Large intestine (tissue), 3 donors: ENCODE data around the gene ZNF618. TPM values are rescaled to one million over a fixed set of nuclear protein-coding genes. Genes with fewer than 3 reads are reported as not detected.

Experiments
- DNase-seq, 2 donors: peaks; one replicate each; pipeline versions ENCODE4 v3.0.0 to v3.0.0-alpha.2; 2013
- H3K27ac ChIP-seq: one replicate; pipeline ENCODE4 v1.5.1; 2013; ENCODE audit warnings: low read length
- H3K27me3 ChIP-seq: 2 replicates; pipeline ENCODE4 v1.6.1; 2013; ENCODE audit warnings: low read length; ENCODE audit not compliant: control insufficient read depth, insufficient read depth
- H3K36me3 ChIP-seq: 2 replicates; pipeline ENCODE4 v1.6.1; 2013; ENCODE audit warnings: low read length; ENCODE audit not compliant: control insufficient read depth, insufficient read depth
- H3K4me1 ChIP-seq: one replicate; pipeline ENCODE4 v1.6.1; 2013; ENCODE audit warnings: low read length; ENCODE audit not compliant: control insufficient read depth, insufficient read depth
- H3K4me3 ChIP-seq: one replicate; pipeline ENCODE4 v1.5.1; 2013; ENCODE audit warnings: low read length
- H3K9me3 ChIP-seq: one replicate; pipeline ENCODE4 v1.6.1; 2013; ENCODE audit warnings: mild to moderate bottlenecking, low read depth, low read length, moderate library complexity; ENCODE audit not compliant: control insufficient read depth
- whole genome bisulfite sequencing: methylation state at CpG from one replicate; pipeline ENCODE4 v1.1.5; 2013; ENCODE audit warnings: low lambda C conversion rate; ENCODE audit not compliant: insufficient coverage; 5-methylcytosine and 5-hydroxymethylcytosine counted together
- polyA plus RNA-seq: library from polyadenylated mRNA; unstranded; fragments of 120-200 nt; gene quantifications from one replicate; pipeline ENCODE4 v1.2.1, GENCODE V29; 2013

ZNF618 gene
- polyA plus RNA-seq, 1 donor, result 8.1 TPM

GRCh38 chr9:113910036-113910639 is 34.0 kb downstream of the ZNF618 start:
- Histone ChIP-seq H3K4me1 (no peaks in the 10 kb centered on the region), H3K9me3 (no peaks in the 10 kb centered on the region), H3K4me3 (no peak overlapping the region), H3K27me3 (no peaks in the 10 kb centered on the region), H3K27ac (peak overlapping the region; percentile 47), H3K36me3 (no peaks in the 10 kb centered on the region)
- WGBS, result no CpG with 5 or more reads among the region's 11 CpGs
- peak; percentile 35 to 80 for DNase-seq

- Histone ChIP-seq H3K4me3 (no peak overlapping the region), H3K9me3 (no peaks in the 10 kb centered on the region), H3K4me1 (peaks cover 5% of the 10 kb centered on the region), H3K36me3 (no peaks in the 10 kb centered on the region), H3K27me3 (no peaks in the 10 kb centered on the region), H3K27ac (no peak overlapping the region)
- DNase-seq, result no peak
- WGBS, result no CpG with 5 or more reads among the region's 6 CpGs
These were observed 35.9 kb downstream of the ZNF618 start for GRCh38 chr9:113911850-113912557.

GRCh38 chr9:113912816-113913215 is 36.7 kb downstream of the ZNF618 start:
- Histone ChIP-seq H3K4me1 (peaks cover 5% of the 10 kb centered on the region), H3K27ac (no peak overlapping the region), H3K36me3 (no peaks in the 10 kb centered on the region), H3K9me3 (no peaks in the 10 kb centered on the region), H3K27me3 (no peaks in the 10 kb centered on the region), H3K4me3 (no peak overlapping the region)
- no peak for DNase-seq
- no CpG with 5 or more reads among the region's 8 CpGs for WGBS

DNA sequence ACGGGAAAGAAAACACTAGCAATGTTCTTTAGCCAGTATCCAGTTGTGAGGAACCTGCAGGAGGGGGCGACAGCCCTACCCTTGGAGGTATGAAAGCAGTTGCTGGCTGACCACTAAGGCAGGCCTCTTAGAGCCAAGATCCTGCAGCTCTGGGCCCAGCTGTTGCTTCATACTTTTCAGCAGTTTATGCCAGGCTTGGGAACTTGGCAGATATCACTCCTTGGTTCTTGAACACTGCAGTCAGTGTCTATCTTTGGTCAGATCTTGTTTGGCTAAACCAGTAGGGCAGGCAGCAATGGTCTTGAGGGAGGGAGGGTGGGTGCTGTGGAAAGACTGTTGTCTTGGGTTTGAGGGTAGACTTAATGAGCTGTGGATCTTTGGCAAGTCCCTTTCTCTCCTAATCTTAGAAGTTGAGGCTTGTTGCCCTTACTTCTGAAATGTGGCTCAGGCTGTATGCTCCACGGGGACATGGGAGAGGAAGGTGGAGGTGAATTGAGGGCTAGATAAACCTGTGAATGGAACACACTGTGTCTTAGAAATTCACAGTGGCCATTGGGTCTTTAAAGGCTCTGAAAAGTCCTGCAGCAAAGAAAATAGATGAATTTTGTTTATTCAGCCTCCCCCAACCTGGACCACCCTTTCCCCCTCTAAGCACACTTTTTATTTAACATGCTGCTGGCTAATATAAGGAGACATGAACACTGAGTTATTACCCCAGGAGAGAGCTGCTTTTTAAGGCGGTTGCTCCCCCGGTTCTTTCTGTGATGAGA is 37.5 kb downstream of the ZNF618 start:
- H3K4me1 ChIP-seq, result peaks cover 5% of the 10 kb centered on the region
- no peak for DNase-seq
- H3K27me3 ChIP-seq, result no peaks in the 10 kb centered on the region
- H3K9me3 ChIP-seq, result no peaks in the 10 kb centered on the region
- no peak overlapping the region for H3K4me3 ChIP-seq
- no peaks in the 10 kb centered on the region for H3K36me3 ChIP-seq
- WGBS, result 80% methylated on average over 1 of the region's 5 CpGs
- no peak overlapping the region for H3K27ac ChIP-seq

DNA sequence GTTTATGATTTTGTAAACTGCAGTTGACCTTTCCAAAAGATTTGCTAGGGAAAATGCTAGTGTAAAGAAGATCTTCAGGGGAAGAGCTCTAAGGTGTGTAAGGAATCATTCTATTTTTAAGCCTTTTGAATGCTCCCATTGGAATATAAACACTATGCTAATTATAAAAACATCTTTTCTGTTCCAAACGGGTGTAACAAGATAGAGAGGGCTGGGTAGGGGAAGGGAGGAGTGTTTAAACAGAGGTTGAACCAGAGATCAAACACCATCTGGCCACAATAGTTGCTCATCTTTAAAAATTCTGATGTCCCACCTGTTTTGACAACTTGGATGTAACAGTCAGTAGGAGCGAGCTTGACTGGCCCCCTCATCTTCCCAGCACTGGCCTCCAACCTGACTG is 38.4 kb downstream of the ZNF618 start:
- Histone ChIP-seq H3K4me3 (no peak overlapping the region), H3K4me1 (peaks cover 7% of the 10 kb centered on the region), H3K36me3 (no peaks in the 10 kb centered on the region), H3K27ac (no peak overlapping the region), H3K9me3 (no peaks in the 10 kb centered on the region), H3K27me3 (no peaks in the 10 kb centered on the region)
- 25% methylated on average over 1 of the region's 2 CpGs for WGBS
- no peak for DNase-seq

DNA sequence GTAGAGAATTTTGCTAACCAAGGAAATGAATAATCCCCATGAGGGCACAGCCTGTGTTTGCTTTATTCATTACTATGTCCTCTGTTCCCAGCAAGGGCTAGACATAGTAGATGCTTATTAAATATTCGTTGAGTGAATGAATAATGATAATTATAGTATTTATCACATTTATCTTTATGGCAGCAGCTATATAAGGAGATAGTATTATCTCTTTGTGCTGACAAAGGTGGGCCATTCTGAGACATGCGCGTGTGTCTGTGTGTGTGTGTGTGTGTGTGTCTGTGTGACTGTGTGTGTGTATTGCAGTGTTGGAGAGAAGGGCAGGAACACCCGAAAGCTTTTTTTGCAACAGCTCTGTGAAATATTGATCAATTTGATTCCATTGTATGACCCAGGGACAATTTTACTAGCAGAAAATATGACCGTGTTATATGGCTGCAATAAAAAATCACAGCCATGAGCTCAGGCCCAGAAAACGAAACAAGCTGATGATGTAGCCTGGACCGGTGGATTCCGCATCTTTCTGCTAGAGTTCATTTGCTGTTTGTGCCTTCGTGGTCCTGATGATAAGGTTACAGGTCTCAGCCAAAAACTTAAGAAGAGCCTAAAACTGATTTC is 39.8 kb downstream of the ZNF618 start:
- Histone ChIP-seq H3K36me3 (no peaks in the 10 kb centered on the region), H3K27me3 (no peaks in the 10 kb centered on the region), H3K4me1 (peaks cover 15% of the 10 kb centered on the region), H3K9me3 (no peaks in the 10 kb centered on the region), H3K4me3 (no peak overlapping the region), H3K27ac (peak overlapping the region; percentile 10)
- peak; percentile 38 to 79 for DNase-seq
- no CpG with 5 or more reads among the region's 9 CpGs for WGBS

DNA sequence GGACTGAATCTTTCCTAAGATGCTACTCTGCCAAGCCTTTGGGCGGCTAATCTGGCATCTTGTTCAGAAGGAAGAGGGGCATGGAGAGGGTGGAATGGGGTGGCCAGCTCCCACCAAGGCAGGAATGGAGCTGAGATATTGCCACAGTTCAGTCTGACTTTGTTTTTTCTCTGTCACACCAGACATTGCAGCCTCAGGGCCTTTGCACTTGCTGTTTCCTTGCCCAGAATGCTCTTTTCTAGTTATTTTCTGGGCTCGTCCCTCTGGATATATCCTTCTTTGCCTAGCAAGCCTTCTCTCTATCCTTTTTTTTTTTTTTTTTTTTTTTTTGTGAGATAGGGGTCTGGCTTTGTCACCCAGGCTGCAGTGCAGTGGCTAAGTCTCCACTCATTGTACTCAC is 40.8 kb downstream of the ZNF618 start:
- Histone ChIP-seq H3K36me3 (no peaks in the 10 kb centered on the region), H3K27me3 (no peaks in the 10 kb centered on the region), H3K4me3 (no peak overlapping the region), H3K9me3 (no peaks in the 10 kb centered on the region), H3K27ac (no peak overlapping the region), H3K4me1 (peaks cover 15% of the 10 kb centered on the region)
- 100% methylated on average over 1 of the region's 2 CpGs for WGBS
- DNase-seq, result no peak

- WGBS, result 80% methylated on average over 1 of the region's 8 CpGs
- no peak overlapping the region for H3K4me3 ChIP-seq
- H3K9me3 ChIP-seq, result no peaks in the 10 kb centered on the region
- H3K4me1 ChIP-seq, result peaks cover 15% of the 10 kb centered on the region
- H3K27ac ChIP-seq, result no peak overlapping the region
- no peaks in the 10 kb centered on the region for H3K36me3 ChIP-seq
- no peak for DNase-seq
- H3K27me3 ChIP-seq, result no peaks in the 10 kb centered on the region
These were observed 42.7 kb downstream of the ZNF618 start for GRCh38 chr9:113918697-113919350.

- WGBS, result no CpG with 5 or more reads among the region's 9 CpGs
- Histone ChIP-seq H3K4me1 (peaks cover 15% of the 10 kb centered on the region), H3K27ac (no peak overlapping the region), H3K36me3 (no peaks in the 10 kb centered on the region), H3K27me3 (no peaks in the 10 kb centered on the region), H3K9me3 (no peaks in the 10 kb centered on the region), H3K4me3 (no peak overlapping the region)
- DNase-seq, result no peak
These were observed 43.3 kb downstream of the ZNF618 start for GRCh38 chr9:113919382-113919781.

- DNase-seq, result peak; percentile 49 to 86
- H3K27me3 ChIP-seq, result no peaks in the 10 kb centered on the region
- no peaks in the 10 kb centered on the region for H3K36me3 ChIP-seq
- no CpG with 5 or more reads among the region's 5 CpGs for WGBS
- H3K4me1 ChIP-seq, result peaks cover 15% of the 10 kb centered on the region
- H3K9me3 ChIP-seq, result no peaks in the 10 kb centered on the region
- no peak overlapping the region for H3K4me3 ChIP-seq
- peak overlapping the region; percentile 8 for H3K27ac ChIP-seq
These were observed 43.8 kb downstream of the ZNF618 start for GRCh38 chr9:113919871-113920270.
